ENCODE measurements around the gene C15orf62. TPM values are rescaled to one million over a fixed set of nuclear protein-coding genes. Genes with fewer than 3 reads are reported as not detected.

C15orf62 gene
- total RNA-seq, 2 donors from 2014 or later: 0.46 to 0.57 TPM

- Histone ChIP-seq H3K27me3 (ENCODE audit: control insufficient read depth, insufficient read depth, low read length, poor library complexity, severe bottlenecking) (no peaks in the 10 kb centered on the region), H3K4me1 (ENCODE audit: control insufficient read depth, insufficient read depth, low read length) (no peaks in the 10 kb centered on the region), H3K4me3 (ENCODE audit: low read length) (no peak overlapping the region), H3K36me3 (ENCODE audit: control insufficient read depth, insufficient read depth, low read length) (peaks cover 6% of the 10 kb centered on the region), H3K9me3 (ENCODE audit: control insufficient read depth, low read length) (no peaks in the 10 kb centered on the region), H3K9ac (ENCODE audit: extremely low read depth, low read length, poor library complexity, severe bottlenecking) (no peak overlapping the region), H3K27ac (ENCODE audit: low read depth, low read length) (no peak overlapping the region)
- DNase-seq: no peak
- Mint-ChIP-seq H3K9me3 (no peaks in the 10 kb centered on the region), H3K4me1 (peaks cover 36% of the 10 kb centered on the region), H3K27me3 (ENCODE audit: insufficient read depth) (no peaks in the 10 kb centered on the region), H3K36me3 (ENCODE audit: low read depth) (peaks cover 25% of the 10 kb centered on the region), H3K4me3 (no peak overlapping the region), H3K27ac (no peak overlapping the region)
- WGBS, 2 experiments (ENCODE audit: insufficient coverage in 1 of 2, insufficient read length in 1 of 2): 83 to 88% methylated on average over 2 of the region's 2 CpGs
- no peak for TF ChIP-seq CTCF (conservative IDR thresholded peaks at IDR 0.05)
Measured at GRCh38 chr15:40796041-40796440, 26.3 kb downstream of the C15orf62 start.

GRCh38 chr15:40796512-40796911, 26.7 kb downstream of the C15orf62 start:
- H3K36me3 ChIP-seq (ENCODE audit: control insufficient read depth, insufficient read depth, low read length): peaks cover 6% of the 10 kb centered on the region
- H3K4me3 Mint-ChIP-seq: no peak overlapping the region
- no peaks in the 10 kb centered on the region for H3K27me3 Mint-ChIP-seq (ENCODE audit: insufficient read depth)
- peaks cover 28% of the 10 kb centered on the region for H3K36me3 Mint-ChIP-seq (ENCODE audit: low read depth)
- H3K27ac ChIP-seq (ENCODE audit: low read depth, low read length): no peak overlapping the region
- no peaks in the 10 kb centered on the region for H3K27me3 ChIP-seq (ENCODE audit: control insufficient read depth, insufficient read depth, low read length, poor library complexity, severe bottlenecking)
- no peaks in the 10 kb centered on the region for H3K9me3 Mint-ChIP-seq
- H3K9ac ChIP-seq (ENCODE audit: extremely low read depth, low read length, poor library complexity, severe bottlenecking): no peak overlapping the region
- no peaks in the 10 kb centered on the region for H3K9me3 ChIP-seq (ENCODE audit: control insufficient read depth, low read length)
- no peaks in the 10 kb centered on the region for H3K4me1 ChIP-seq (ENCODE audit: control insufficient read depth, insufficient read depth, low read length)
- WGBS, 2 experiments (ENCODE audit: insufficient coverage in 1 of 2, insufficient read length in 1 of 2): 93 to 96% methylated on average over 4 of the region's 5 CpGs
- no peak overlapping the region for H3K4me3 ChIP-seq (ENCODE audit: low read length)
- H3K27ac Mint-ChIP-seq: no peak overlapping the region
- H3K4me1 Mint-ChIP-seq: peaks cover 36% of the 10 kb centered on the region
- no peak for TF ChIP-seq CTCF (conservative IDR thresholded peaks at IDR 0.05)
- no peak for DNase-seq

GRCh38 chr15:40799523-40799922, 29.7 kb downstream of the C15orf62 start:
- no peak for DNase-seq
- Mint-ChIP-seq H3K9me3 (no peaks in the 10 kb centered on the region), H3K4me1 (peaks cover 30% of the 10 kb centered on the region), H3K27me3 (ENCODE audit: insufficient read depth) (no peaks in the 10 kb centered on the region), H3K36me3 (ENCODE audit: low read depth) (peaks cover 21% of the 10 kb centered on the region), H3K4me3 (peak overlapping the region; percentile 30), H3K27ac (peak overlapping the region; percentile 59)
- H3K9ac ChIP-seq (ENCODE audit: extremely low read depth, low read length, poor library complexity, severe bottlenecking): no peak overlapping the region
- no peaks in the 10 kb centered on the region for H3K4me1 ChIP-seq (ENCODE audit: control insufficient read depth, insufficient read depth, low read length)
- H3K4me3 ChIP-seq (ENCODE audit: low read length): no peak overlapping the region
- H3K36me3 ChIP-seq (ENCODE audit: control insufficient read depth, insufficient read depth, low read length): no peaks in the 10 kb centered on the region
- no peak for TF ChIP-seq CTCF (conservative IDR thresholded peaks at IDR 0.05)
- WGBS, 2 experiments (ENCODE audit: insufficient coverage in 1 of 2, insufficient read length in 1 of 2): 84 to 100% methylated on average over 1 to 3 of the region's 3 CpGs
- H3K27me3 ChIP-seq (ENCODE audit: control insufficient read depth, insufficient read depth, low read length, poor library complexity, severe bottlenecking): no peaks in the 10 kb centered on the region
- no peaks in the 10 kb centered on the region for H3K9me3 ChIP-seq (ENCODE audit: control insufficient read depth, low read length)
- no peak overlapping the region for H3K27ac ChIP-seq (ENCODE audit: low read depth, low read length)

Measured in endodermal cell (in vitro differentiated cells).